Left ventricle myocardium inferior (tissue), 1 donor: Measurements from ENCODE around the gene CEP170B. TPM values are rescaled to one million over a fixed set of nuclear protein-coding genes. Genes with fewer than 3 reads are reported as not detected.
A peak's percentile ranks its signal among the peaks of the same experiment; 100 is the strongest.

ENCODE experiments used
- DNase-seq: peaks from one replicate; pipeline ENCODE4 v3.0.0-alpha.2; 2020
- H3K27ac ChIP-seq: fragments of 200-600 bp; replicated peaks from 2 replicates; pipeline ENCODE4 v1.8.0; 2021
- H3K27me3 ChIP-seq: fragments of 200-600 bp; 2 replicates; pipeline ENCODE4 v1.8.0; 2021; ENCODE audit warnings: low read depth
- H3K36me3 ChIP-seq: fragments of 200-600 bp; 2 replicates; pipeline ENCODE4 v1.8.0; 2021
- H3K4me1 ChIP-seq: fragments of 200-600 bp; 2 replicates; pipeline ENCODE4 v1.8.0; 2021
- H3K4me3 ChIP-seq: fragments of 200-600 bp; 2 replicates; pipeline ENCODE4 v1.8.0; 2021; ENCODE audit warnings: mild to moderate bottlenecking, moderate library complexity
- H3K9me3 ChIP-seq: fragments of 200-600 bp; replicated peaks from 2 replicates; pipeline ENCODE4 v1.8.0; 2021
- intact Hi-C: fragments of 100-400 bp; cut with micrococcal nuclease; formaldehyde crosslinking; loops from one replicate; pipeline ENCODE4 v1.11.0; 2022
- total RNA-seq: library from RNA; stranded (reverse); fragmentation: NEBNext Ultra II Directional; extraction: Animal tissue kit (Norgen Biotek cat#: 25700); gene quantifications from one replicate; pipeline ENCODE4 v1.2.1, GENCODE V29; 2021
- TF ChIP-seq, protein P1 (sequence below): fragments of 200-600 bp; IDR thresholded peaks from 2 replicates; pipeline ENCODE4 v1.8.0; 2021; ENCODE audit warnings: antibody characterized with exemption, mild to moderate bottlenecking, borderline replicate concordance
- donor health status: DM: no; HTN: yes; CAD: no; lungs with severe emphysema.

The CEP170B gene
- total RNA-seq, 1 donor from 2014 or later, result 11.7 TPM

DNA sequence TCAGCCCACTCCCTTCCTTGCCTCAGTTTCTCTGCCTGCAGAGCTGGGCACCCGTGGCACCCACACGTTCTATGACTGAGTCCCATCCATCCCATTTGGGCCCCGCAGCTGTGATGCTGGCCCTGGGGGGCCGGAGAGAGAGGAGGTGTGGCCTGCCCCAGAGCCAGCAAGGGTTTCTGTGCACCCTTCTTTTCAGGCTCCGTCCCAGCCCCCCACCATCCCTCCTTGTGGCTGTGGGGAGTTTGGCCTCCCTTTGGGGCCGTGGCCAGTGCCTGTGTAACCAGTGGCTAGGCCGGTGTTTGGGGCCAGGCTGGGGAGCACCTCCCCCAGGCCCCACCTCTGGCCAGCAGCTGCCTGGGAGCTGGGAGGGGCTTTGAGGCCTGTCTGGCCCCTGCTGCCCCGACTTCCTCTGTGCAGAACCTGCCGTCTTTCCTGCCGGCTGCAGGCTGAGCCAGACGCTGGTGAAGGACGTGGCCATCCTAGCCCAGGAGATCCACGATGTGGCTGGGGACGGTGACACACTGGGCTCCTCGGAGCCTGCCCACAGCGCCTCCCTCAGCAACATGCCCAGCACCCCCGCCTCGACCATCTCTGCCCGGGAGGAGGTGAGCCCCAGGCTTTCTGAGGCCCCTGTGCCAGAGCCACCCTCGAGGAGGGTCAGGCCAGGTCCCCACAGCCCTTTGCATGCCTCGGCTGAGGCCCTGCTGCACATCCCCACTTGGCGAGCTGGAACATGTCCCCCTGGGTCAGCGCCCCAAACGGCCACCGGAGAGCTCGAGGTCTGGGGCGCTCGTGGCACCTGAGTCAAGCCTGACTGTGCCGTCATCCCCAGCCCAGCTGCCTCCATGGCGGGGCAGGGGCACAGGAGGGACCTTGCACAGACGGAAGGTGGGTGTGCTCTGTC is 27.7 kb downstream of the CEP170B start:
- no peak for DNase-seq
- H3K36me3 ChIP-seq, result peaks cover 4% of the 10 kb centered on the region
- intact Hi-C loops, result no loop called here
- TF ChIP-seq, protein P1, sequence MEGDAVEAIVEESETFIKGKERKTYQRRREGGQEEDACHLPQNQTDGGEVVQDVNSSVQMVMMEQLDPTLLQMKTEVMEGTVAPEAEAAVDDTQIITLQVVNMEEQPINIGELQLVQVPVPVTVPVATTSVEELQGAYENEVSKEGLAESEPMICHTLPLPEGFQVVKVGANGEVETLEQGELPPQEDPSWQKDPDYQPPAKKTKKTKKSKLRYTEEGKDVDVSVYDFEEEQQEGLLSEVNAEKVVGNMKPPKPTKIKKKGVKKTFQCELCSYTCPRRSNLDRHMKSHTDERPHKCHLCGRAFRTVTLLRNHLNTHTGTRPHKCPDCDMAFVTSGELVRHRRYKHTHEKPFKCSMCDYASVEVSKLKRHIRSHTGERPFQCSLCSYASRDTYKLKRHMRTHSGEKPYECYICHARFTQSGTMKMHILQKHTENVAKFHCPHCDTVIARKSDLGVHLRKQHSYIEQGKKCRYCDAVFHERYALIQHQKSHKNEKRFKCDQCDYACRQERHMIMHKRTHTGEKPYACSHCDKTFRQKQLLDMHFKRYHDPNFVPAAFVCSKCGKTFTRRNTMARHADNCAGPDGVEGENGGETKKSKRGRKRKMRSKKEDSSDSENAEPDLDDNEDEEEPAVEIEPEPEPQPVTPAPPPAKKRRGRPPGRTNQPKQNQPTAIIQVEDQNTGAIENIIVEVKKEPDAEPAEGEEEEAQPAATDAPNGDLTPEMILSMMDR, result no peak
- no peak overlapping the region for H3K4me3 ChIP-seq
- H3K4me1 ChIP-seq, result peaks cover 21% of the 10 kb centered on the region
- no peak overlapping the region for H3K27ac ChIP-seq
- no peaks in the 10 kb centered on the region for H3K9me3 ChIP-seq
- no peaks in the 10 kb centered on the region for H3K27me3 ChIP-seq

DNA sequence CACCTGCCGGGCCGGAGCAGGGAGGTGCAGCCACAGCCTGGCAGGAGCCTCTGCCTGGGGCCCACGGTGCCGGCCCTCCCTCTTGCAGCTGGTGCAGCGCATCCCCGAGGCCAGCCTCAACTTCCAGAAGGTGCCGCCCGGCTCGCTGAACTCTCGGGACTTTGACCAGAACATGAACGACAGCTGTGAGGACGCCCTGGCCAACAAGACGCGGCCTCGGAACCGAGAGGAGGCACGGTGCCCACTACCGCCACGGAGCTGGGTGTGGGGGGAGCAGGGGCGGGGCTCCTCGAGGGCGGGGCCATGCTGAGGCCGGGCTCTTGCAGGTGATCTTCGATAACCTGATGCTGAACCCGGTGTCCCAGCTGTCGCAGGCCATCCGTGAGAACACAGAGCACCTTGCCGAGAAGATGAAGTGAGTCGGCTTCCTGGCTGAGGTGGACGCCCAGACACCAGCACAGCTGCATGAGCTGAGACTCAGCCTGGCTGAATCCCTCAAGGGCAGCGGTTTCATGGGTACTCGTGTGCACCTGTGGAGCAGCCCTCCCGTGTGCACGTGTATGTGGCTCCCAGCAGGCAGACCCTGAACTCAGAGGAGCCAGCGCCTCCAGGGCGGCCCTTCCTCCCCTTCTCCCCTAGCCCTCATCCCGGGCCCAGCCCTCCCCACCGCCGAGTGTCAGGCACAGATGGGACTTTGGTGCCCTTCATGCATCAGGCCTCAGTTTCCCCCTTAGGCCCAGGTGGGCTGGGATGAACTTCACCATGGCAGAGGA is 28.6 kb downstream of the CEP170B start:
- intact Hi-C loops, result no loop called here
- DNase-seq, result peak; percentile 14
- TF ChIP-seq, protein P1, result no peak
- Histone ChIP-seq H3K9me3 (no peaks in the 10 kb centered on the region), H3K27ac (no peak overlapping the region), H3K4me3 (no peak overlapping the region), H3K36me3 (no peaks in the 10 kb centered on the region), H3K4me1 (peaks cover 21% of the 10 kb centered on the region), H3K27me3 (no peaks in the 10 kb centered on the region)

DNA sequence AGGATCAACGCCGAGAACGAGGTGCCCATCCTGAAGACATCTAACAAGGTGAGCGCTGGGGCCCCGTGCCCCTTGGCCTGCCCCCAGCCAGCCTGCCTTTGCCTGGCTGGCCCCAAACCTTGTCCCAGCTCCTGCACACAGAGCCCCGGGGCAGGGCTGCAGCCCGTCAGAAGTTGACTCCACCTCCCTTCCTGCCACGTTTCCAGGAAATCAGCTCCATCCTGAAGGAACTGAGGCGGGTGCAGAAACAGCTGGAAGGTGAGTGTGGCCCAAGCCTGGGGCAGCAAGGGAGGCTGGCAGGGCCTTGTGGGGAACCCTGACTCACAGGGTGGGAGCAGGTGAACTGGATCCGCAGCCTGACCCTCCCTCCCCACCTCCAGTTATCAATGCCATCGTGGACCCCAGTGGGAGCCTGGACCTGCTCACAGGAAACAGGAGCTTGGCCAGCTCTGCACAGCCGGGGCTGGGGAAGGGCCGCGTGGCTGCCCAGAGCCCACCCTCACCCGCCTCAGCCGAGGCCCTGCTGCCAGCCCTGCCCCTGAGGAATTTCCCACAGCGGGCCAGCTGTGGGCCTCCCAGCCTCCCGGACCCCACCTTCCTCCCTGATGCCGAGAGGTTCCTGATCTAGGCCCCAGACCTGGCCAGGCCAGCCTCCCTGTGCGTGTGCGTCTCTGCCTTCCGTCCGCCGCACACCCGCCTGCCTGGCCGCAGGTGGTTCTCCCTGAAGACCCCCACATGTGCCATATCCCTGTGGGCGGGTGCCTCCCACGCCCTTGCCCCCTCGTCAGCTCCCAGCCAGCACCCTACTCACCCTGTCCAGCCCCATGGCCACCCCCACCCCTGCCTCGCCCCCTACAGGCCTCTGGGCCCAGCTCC is 29.5 kb downstream of the CEP170B start:
- Histone ChIP-seq H3K36me3 (no peaks in the 10 kb centered on the region), H3K27ac (no peak overlapping the region), H3K27me3 (no peaks in the 10 kb centered on the region), H3K4me3 (peak overlapping the region; percentile 33), H3K4me1 (peaks cover 21% of the 10 kb centered on the region), H3K9me3 (no peaks in the 10 kb centered on the region)
- TF ChIP-seq, protein P1, result no peak
- intact Hi-C loops, result no loop called here
- peak; percentile 14 for DNase-seq

DNA sequence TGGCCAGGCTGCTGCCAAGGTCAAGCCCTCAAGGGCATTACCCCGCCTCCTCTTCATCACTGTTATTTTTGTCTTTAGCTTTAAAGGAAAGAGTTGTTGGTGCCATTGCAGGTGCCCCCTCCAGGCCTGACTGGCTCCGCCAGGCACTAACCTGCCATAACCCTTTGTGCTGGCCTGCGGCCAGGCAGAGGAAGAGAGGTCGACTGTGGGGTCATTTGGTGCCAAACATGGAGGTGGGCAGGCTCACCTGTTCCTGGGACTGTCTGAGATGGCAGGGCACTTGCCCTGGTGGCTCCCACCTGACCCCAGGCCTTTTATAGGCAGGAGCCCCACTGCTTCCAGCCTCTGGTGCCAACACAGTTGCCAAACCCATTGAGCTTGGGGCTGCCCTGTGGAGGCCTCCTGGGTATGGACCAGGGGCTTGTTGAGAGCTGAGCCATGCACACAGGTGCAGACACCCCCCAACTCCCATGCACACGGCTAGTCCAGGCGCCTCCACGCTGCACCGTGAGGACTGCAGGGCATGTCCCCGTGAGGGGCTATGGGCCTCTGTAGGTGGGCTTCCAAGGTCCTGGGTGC is 30.2 kb downstream of the CEP170B start:
- H3K27ac ChIP-seq, result no peak overlapping the region
- peak; percentile 15 for DNase-seq
- intact Hi-C loops, result no loop called here

More for the DNA sequence above, 30.2 kb downstream of the CEP170B start:
- Histone ChIP-seq H3K9me3 (no peaks in the 10 kb centered on the region), H3K36me3 (no peaks in the 10 kb centered on the region), H3K4me3 (peak overlapping the region; percentile 33), H3K27me3 (no peaks in the 10 kb centered on the region), H3K4me1 (peaks cover 21% of the 10 kb centered on the region)
- TF ChIP-seq, protein P1, result no peak
